ENCODE measurements around the gene OSBPL6. TPM values are rescaled to one million over a fixed set of nuclear protein-coding genes. Genes with fewer than 3 reads are reported as not detected.

Gene OSBPL6
- polyA plus RNA-seq, 1 donor (not counting 4 experiments of a cell fraction or from before 2014, with no cell fraction given), result 11.6 TPM

DNA sequence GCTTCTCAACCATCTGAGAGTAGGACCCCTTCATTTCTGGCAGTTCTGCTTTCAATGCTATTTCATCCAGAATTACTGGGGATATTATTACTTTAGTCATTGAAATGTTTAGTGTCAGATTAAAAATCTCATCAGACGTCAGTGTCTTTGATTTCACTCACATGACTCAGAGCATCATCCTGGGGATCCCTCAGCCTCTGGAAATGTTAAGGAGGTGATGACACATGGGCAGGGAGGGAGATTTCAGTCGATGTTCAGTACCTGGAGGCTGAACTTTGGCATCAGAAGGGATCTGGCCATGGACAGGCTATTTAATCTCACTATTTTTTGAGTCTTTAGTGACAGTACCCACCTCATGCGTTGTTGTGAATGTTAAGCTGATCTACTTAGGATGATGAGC is 39.1 kb downstream of the OSBPL6 start:
- no peaks in the 10 kb centered on the region for H3K27me3 ChIP-seq (ENCODE audit: control insufficient read depth, extremely low read depth, insufficient read depth, low read length)
- peaks cover 0 to 2% of the 10 kb centered on the region in 2 experiments for H3K36me3 ChIP-seq (ENCODE audit: control insufficient read depth in 2 of 2, extremely low read depth in 1 of 2, insufficient read depth in 2 of 2, low read length in 2 of 2)
- H3K27ac ChIP-seq (ENCODE audit: control insufficient read depth, insufficient read depth, low read length), result peak overlapping the region; percentile 62
- H3K9ac ChIP-seq (ENCODE audit: control insufficient read depth, extremely low read depth, insufficient read depth, low read length), result no peak overlapping the region
- no peaks in the 10 kb centered on the region for H3K9me3 ChIP-seq (ENCODE audit: control insufficient read depth, low read depth, low read length)
- dilution Hi-C loops (cut with MboI; ENCODE audit: extremely low pct_ligation_motif_present, low sequenced_read_pairs), result no loop called here
- H3K4me3 ChIP-seq (ENCODE audit: control insufficient read depth in 2 of 3, extremely low read depth in 1 of 3, insufficient read depth in 2 of 3, low read depth in 1 of 3, low read length in 3 of 3), result no peak overlapping the region
- no peaks in the 10 kb centered on the region for H3K9me1 ChIP-seq (ENCODE audit: control insufficient read depth, extremely low read depth, insufficient read depth, low read length)
- no peak overlapping the region for H2AFZ ChIP-seq (ENCODE audit: control insufficient read depth, low read length)
- TF ChIP-seq EZH2 (IDR thresholded peaks at IDR 0.05; ENCODE audit: low read length), result no peak
- TF ChIP-seq, protein P1, sequence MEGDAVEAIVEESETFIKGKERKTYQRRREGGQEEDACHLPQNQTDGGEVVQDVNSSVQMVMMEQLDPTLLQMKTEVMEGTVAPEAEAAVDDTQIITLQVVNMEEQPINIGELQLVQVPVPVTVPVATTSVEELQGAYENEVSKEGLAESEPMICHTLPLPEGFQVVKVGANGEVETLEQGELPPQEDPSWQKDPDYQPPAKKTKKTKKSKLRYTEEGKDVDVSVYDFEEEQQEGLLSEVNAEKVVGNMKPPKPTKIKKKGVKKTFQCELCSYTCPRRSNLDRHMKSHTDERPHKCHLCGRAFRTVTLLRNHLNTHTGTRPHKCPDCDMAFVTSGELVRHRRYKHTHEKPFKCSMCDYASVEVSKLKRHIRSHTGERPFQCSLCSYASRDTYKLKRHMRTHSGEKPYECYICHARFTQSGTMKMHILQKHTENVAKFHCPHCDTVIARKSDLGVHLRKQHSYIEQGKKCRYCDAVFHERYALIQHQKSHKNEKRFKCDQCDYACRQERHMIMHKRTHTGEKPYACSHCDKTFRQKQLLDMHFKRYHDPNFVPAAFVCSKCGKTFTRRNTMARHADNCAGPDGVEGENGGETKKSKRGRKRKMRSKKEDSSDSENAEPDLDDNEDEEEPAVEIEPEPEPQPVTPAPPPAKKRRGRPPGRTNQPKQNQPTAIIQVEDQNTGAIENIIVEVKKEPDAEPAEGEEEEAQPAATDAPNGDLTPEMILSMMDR (optimal IDR thresholded peaks at IDR 0.05 in 1 of 3, IDR thresholded peaks at IDR 0.05 in 1 of 3, conservative IDR thresholded peaks at IDR 0.05 in 1 of 3; ENCODE audit: extremely low read depth in 1 of 3, insufficient read depth in 2 of 3, low read length in 3 of 3), result no peak
- H3K4me2 ChIP-seq (ENCODE audit: control insufficient read depth, extremely low read depth, insufficient read depth, low read depth, low read length), result no peak overlapping the region
- FAIRE-seq (peak; percentile 52), DNase-seq (ENCODE audit: low read depth, low spot score) (no peak)
- H3K4me1 ChIP-seq (ENCODE audit: control insufficient read depth, extremely low read depth, insufficient read depth, low read length), result peaks cover 40% of the 10 kb centered on the region
- H3K79me2 ChIP-seq (ENCODE audit: control insufficient read depth, insufficient read depth, low read length), result no peaks in the 10 kb centered on the region
- no peaks in the 10 kb centered on the region for H4K20me1 ChIP-seq (ENCODE audit: control insufficient read depth, extremely low read depth, insufficient read depth, low read length)

DNA sequence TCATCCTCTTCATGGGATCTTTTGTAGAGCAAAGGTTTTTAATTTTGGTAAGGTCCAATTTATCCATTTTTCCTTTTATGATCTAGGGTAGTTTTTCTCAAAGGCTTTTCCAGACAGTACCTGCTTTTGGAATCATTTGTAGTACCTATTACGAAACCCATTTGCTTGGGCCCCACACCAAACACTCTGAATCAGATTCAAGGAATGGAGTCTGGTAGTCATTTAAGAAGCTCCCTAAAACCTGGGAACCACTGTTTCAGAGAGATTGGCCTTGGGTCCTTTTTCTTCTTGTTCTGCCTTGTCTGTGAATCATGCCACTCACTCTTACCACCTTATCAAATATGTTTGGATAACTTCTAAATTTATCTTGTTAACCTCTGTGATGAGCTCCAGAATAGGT is 40.3 kb downstream of the OSBPL6 start:
- FAIRE-seq, result peak; percentile 55
- H3K27ac ChIP-seq (ENCODE audit: control insufficient read depth, insufficient read depth, low read length), result peak overlapping the region; percentile 62
- H3K4me1 ChIP-seq (ENCODE audit: control insufficient read depth, extremely low read depth, insufficient read depth, low read length), result peaks cover 37% of the 10 kb centered on the region

More for the DNA sequence above, 40.3 kb downstream of the OSBPL6 start:
- Histone ChIP-seq H3K9me3 (ENCODE audit: control insufficient read depth, low read depth, low read length) (no peaks in the 10 kb centered on the region), H3K9me1 (ENCODE audit: control insufficient read depth, extremely low read depth, insufficient read depth, low read length) (no peaks in the 10 kb centered on the region), H3K4me2 (ENCODE audit: control insufficient read depth, extremely low read depth, insufficient read depth, low read depth, low read length) (peak overlapping the region; percentile 33), H4K20me1 (ENCODE audit: control insufficient read depth, extremely low read depth, insufficient read depth, low read length) (no peaks in the 10 kb centered on the region), H3K9ac (ENCODE audit: control insufficient read depth, extremely low read depth, insufficient read depth, low read length) (no peak overlapping the region), H3K79me2 (ENCODE audit: control insufficient read depth, insufficient read depth, low read length) (no peaks in the 10 kb centered on the region), H3K36me3 (ENCODE audit: control insufficient read depth in 2 of 2, extremely low read depth in 1 of 2, insufficient read depth in 2 of 2, low read length in 2 of 2) (peaks cover 0 to 2% of the 10 kb centered on the region in 2 experiments), H2AFZ (ENCODE audit: control insufficient read depth, low read length) (no peak overlapping the region), H3K27me3 (ENCODE audit: control insufficient read depth, extremely low read depth, insufficient read depth, low read length) (no peaks in the 10 kb centered on the region), H3K4me3 (ENCODE audit: control insufficient read depth in 2 of 3, extremely low read depth in 1 of 3, insufficient read depth in 2 of 3, low read depth in 1 of 3, low read length in 3 of 3) (no peak overlapping the region)
- DNase-seq (ENCODE audit: low read depth, low spot score), result no peak
- dilution Hi-C loops (cut with MboI; ENCODE audit: extremely low pct_ligation_motif_present, low sequenced_read_pairs), result no loop called here
- TF ChIP-seq, protein P1 (optimal IDR thresholded peaks at IDR 0.05 in 1 of 3, IDR thresholded peaks at IDR 0.05 in 1 of 3, conservative IDR thresholded peaks at IDR 0.05 in 1 of 3; ENCODE audit: extremely low read depth in 1 of 3, insufficient read depth in 2 of 3, low read length in 3 of 3), result no peak
- no peak for TF ChIP-seq EZH2 (IDR thresholded peaks at IDR 0.05; ENCODE audit: low read length)

Data from keratinocyte (primary cell).